Stimulated activated CD8-positive, alpha-beta memory T cell treated with anti-CD3 and anti-CD28 coated beads, Interleukin-2, amount 100 ng/mL, for 48 hours (primary cell): ENCODE results near the gene TOM1L2.
"Not testable (repeated sequence)": the region's sequence is repeated elsewhere in the genome, so short reads cannot be mapped to it uniquely, and the experiment has no call there.

Experiments used
- DNase-seq, 2 donors: peaks; one replicate each; pipeline ENCODE4 v3.0.0-alpha.2; 2020; ENCODE audit warnings: low read depth in 2 of 2

TOM1L2 gene

GRCh38 chr17:17972126-17972951 is at the start of gene TOM1L2, which contains the start of gene DRC3:
Gene TOM1L2 (minus strand): TSS chr17:17972400. CDS start chr17:17972313, 87 bp downstream.
Gene DRC3 (plus strand): TSS chr17:17972862. CDS start chr17:17977599, 4,737 bp downstream.
- peak; percentile 99 to 100 for DNase-seq

GRCh38 chr17:18021372-18021771 is 49.2 kb upstream of the TOM1L2 start:
- no peak for DNase-seq

- no peak for DNase-seq
These were observed 48.8 kb upstream of the TOM1L2 start for GRCh38 chr17:18020971-18021370.

GRCh38 chr17:18019838-18020154 is 47.6 kb upstream of the TOM1L2 start:
- DNase-seq: no peak

DNA sequence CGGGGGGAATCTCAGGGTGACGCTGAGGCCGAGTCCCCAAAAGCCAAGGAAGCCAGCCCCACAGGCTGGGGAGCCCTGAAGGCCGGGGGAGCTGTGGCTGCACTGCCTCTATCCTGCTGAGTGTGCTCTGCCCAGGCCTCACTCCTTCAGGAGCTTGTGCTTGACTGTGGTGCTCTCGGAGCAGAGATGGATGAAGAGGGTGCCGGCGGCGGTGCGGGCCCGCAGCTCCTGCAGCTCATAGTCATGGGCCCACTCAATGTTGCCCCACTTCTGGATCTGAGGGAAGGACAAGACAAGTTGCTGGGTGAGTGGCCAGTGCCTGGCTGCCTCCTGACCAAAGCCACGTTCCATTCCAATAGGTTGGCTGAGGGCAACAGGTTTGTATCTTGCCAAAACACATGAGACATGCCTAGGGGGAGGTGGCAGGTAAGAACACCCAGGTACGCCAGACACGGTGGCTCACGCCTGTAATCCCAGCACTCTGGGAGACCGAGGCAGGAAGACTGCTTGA is 46.3 kb upstream of the TOM1L2 start:
- DNase-seq: no peak

DNA sequence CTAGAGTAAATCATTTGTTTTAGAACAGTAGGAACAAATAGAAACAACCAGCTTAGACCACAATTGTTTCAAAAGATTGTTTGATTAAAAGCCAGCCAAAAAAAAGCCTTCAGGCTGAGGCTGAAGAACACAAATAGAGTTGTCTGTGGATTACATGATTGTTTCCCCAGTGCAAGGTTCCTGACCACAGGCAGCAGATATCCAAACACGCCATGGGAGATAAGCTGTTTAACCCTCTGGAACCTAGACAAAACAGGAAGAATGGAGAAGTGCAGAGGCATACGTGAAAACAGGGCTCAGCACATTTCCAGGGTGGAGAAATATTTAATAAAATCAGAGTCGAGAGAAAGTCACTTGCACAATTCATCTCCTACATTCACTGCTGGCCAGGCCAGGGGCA is 45.8 kb upstream of the TOM1L2 start:
- no peak for DNase-seq

DNA sequence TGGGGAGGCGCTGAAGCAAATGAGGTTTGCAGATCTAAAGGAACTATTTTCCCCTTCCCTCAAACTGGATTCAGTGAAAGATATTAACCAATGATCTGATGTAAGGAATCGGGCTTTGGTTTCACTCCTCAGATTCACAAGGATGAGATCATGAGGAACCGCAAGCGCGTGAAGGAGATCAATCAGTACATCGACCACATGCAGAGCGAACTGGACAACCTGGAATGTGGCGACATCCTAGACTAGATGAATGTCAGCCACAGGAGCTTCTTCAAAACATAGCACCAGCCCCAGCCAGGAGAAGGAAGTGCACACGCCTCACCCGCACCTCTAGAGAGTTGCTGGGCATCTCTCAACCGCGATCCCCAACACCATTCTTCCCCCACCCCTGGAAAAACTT is 44.2 kb upstream of the TOM1L2 start:
- DNase-seq: no peak

- no peak for DNase-seq
These were observed 43.4 kb upstream of the TOM1L2 start for GRCh38 chr17:18015593-18015992.

DNA sequence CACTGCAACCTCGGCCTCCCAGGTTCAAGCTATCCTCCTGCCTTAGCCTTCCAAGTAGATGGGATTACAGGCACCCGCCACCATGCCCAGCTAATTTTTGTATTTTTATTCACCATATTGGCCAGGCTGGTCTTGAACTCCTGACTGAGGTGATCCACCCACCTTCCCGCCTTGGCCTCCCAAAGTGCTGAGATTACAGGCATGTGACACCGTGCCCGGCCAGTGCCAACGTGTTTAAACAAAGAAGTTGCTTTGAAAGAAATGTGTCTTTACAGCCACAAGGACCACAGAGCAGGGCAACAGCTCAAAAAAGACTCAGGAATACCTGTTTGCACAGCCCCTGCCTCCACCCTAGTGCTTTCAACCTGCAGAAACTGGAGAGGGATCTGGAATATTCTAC is 41.8 kb upstream of the TOM1L2 start:
- no peak for DNase-seq

GRCh38 chr17:18011286-18011685 is 39.1 kb upstream of the TOM1L2 start:
- DNase-seq: no peak

DNA sequence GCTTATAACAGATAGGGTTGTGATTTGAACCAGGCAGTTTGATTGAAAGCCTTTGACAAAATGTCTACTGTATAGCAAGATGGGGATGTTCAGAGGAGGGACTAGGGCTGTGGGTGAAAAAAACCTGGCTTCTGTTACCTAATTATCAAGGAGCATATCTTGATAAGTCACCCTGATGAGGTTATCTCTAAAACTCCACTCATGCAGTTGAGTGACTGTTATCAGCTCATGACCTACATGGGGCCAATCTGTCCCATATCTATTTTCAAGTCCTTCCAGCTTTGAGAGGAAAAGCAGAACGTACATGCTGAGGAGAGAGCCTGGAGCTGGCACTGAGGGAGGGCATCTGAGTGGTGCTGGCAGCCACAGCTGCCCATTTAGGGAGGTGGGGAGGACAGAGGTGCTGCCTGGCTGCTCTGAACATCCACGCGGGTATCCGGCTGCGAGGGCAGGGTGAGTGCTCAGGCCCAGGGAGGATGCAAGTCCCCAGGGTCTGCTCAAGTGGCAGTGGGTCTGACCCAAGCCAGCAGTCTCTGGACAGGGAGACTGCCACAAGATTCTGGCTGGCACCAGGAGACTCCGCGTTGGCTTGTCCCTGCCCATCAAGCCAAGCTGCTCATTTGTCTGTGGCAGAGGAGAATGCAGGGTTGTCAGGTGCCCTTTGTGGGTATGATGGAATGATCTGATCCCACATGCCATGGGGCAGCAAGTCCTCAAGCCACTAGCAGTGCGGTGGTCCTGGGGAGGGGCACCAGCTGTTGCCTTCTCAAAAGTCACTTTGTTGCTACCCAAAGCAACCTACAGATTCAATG is 37.6 kb upstream of the TOM1L2 start:
- DNase-seq: no peak

DNA sequence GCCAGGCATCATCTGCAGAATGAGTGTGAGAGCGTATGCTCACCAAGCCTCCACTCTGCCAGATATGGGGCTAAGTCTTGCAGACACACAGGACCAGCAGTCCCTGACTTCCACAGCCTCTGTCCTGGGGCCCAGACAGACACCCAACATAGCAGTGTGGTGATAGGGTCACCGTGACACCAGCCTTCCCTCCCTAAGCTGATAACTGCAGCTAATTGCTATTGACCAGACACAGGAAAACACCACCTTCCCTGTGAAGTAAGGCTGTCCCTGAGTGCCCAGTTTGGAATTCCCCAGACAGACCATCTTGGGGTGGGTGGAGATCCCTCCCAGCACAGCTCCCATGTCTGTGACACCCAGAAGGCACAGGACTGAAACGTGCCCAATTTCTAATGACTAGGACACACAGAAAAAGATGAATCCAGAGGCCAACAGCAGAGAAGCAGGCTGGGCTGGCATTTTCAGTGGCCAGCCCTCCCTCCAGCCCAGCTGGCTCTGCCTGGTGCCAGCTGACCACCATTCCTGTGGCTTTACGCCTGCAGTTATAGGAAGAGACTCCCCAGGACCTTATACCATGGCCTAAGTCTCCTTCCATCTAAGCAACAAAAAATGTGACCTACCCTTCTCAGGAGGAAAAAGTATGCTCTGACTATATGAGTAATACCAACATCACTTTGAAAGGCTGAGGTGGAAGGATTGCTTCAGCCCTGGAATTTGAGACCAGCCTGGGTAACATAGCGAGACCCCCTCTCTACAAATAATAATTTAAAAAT is 36.5 kb upstream of the TOM1L2 start:
- no peak for DNase-seq

- DNase-seq: no peak
These were observed 34.5 kb upstream of the TOM1L2 start for GRCh38 chr17:18006495-18007239.

GRCh38 chr17:18005496-18005895 is 33.3 kb upstream of the TOM1L2 start:
- DNase-seq: no peak

DNA sequence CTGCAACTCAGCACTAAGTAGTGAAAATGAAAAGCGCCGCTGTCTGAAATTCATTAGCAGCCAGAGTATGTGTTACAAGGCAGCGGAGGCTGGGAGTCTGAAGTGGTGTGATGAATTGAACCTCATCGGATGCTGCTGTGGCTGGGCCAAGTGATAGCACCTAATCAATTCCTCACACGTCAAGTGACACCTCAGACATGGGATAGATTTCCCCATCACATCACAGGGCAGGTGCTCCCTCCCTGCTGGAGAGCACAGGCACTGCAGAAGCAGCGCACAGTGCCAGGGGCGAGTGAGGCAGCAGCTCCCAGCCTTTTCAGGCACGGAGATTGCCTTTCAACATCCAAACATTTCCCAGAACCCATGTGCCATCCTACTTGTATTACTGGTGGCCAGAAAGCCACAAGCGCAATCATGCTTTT is 32.7 kb upstream of the TOM1L2 start:
- DNase-seq: no peak

DNA sequence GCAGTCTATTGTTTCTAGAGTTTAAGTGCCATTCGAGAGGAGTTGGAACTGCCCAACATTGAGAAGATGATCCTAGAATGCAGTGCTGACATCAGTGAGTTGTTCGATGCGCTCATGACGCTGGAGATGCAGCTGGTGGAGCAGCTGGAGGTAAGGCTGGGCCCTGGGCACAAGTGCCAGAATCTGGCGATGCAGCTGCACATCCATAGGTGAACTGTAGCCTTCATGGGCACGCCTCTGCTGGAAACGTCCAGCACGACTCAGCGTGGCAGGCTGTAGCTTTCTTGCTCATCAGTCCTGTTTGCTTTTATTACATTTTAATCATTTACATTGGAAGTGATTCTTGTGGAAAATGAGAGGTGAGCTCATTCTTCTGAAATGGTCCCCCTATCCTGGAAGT is 32.1 kb upstream of the TOM1L2 start:
- DNase-seq: no peak

GRCh38 chr17:18002171-18002570 is 30.0 kb upstream of the TOM1L2 start:
- DNase-seq: no peak

GRCh38 chr17:18000030-18000408 is 27.8 kb upstream of the TOM1L2 start:
- no peak for DNase-seq

DNA sequence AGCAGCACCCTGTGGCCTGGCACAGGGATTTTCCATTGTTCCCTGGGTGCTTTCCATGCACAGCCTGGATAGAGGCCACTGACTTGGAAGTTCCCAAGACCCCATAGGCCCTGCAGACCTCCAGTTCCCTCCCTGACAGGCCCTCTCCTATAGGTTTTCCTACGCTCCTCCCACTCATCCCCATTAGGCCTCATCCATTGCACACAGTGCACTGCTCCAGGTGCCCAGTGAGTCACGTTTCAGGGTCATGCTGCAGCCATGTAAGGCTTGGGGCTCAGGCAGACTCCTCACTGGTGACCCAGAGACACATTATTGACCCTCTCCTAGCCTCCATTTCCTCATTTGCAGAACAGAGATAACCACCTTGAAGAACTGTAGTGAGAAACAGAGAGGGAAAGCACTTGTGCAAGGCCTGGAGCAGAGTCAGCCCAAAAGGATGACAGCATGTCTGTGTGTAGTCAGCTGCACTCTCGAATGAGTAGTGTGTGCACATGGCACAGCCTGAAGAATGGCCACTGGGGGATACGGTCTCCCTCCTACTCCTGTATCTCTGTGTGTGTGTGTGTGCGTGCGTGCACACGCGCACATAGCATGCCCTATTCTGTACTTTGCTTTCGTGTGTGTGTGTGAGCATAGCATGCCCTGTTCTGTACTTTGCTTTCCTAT is 27.3 kb upstream of the TOM1L2 start:
- no peak for DNase-seq

- no peak for DNase-seq
These were observed 26.7 kb upstream of the TOM1L2 start for GRCh38 chr17:17998934-17999333.

- DNase-seq: not testable (repeated sequence)
These were observed 23.7 kb upstream of the TOM1L2 start for GRCh38 chr17:17995887-17996286.
